K562 (cell line): ENCODE data around the gene ZNF599. TPM values are rescaled to one million over a fixed set of nuclear protein-coding genes. Genes with fewer than 3 reads are reported as not detected.
A peak's percentile ranks its signal among the peaks of the same experiment; 100 is the strongest.

ENCODE experiments used
- DMBX1 ChIP-seq: fragments of 250-450 bp; sonication (Bioruptor Pico); IDR thresholded peaks from 2 replicates; pipeline ENCODE4 v1.8.0; 2022; ENCODE audit warnings: inconsistent platforms, mild to moderate bottlenecking, moderate library complexity, borderline replicate concordance
- ELF2 ChIP-seq: fragments of 250-450 bp; sonication (Bioruptor Pico); IDR thresholded peaks from 2 replicates; pipeline ENCODE4 v1.5.0; 2021; ENCODE audit warnings: mild to moderate bottlenecking
- FOSL1 ChIP-seq: fragments of 200-800 bp; sonication (Bioruptor generic); conservative IDR thresholded peaks from 2 replicates; pipeline ENCODE4 v1.6.1; 2016; ENCODE audit warnings: missing genetic modification characterization, missing compliant biosample characterization
- PHF8 ChIP-seq: fragments of 200-600 bp; sonication (generic); IDR thresholded peaks from 2 replicates; pipeline ENCODE4 v1.6.1; 2012; ENCODE audit warnings: mixed run types, mild to moderate bottlenecking, inconsistent platforms, low read length, moderate library complexity, borderline replicate concordance
- RBFOX2 ChIP-seq: fragments of 200-400 bp; formaldehyde crosslinking; IDR thresholded peaks from 2 replicates; pipeline ENCODE4 v1.6.1; 2017; ENCODE audit warnings: low read depth, mild to moderate bottlenecking, low read length, moderate library complexity
- ZNF140 ChIP-seq: fragments of 250-450 bp; sonication (Bioruptor Pico); IDR thresholded peaks from 2 replicates; pipeline ENCODE4 v1.8.0; 2021; ENCODE audit warnings: moderate library complexity, mild to moderate bottlenecking, inconsistent platforms
- polyA plus RNA-seq, 8 experiments: library from polyadenylated mRNA; depleted of rRNA in 4 of 8; stranded (reverse) in 5 of 8; unstranded in 3 of 8; fragments of >200 nt; fragmentation: Nextera tagmentation in 2 of 8; fragmentation: Illumina TruSeq in 1 of 8; extraction: Ambion mirVana in 2 of 8; extraction: Trizol in 1 of 8; gene quantifications; 2 replicates each; pipeline versions ENCODE4 v1.2.1 to v1.2.3, GENCODE V29; 2011 to 2014; ENCODE audit warnings: inconsistent platforms in 1 of 8, missing spikeins in 1 of 8
- total RNA-seq, 7 experiments: library from RNA; depleted of rRNA in 6 of 7; stranded (reverse); fragments of >200 nt in 6 of 7; fragmentation: Illumina TruSeq in 2 of 7; extraction: Trizol in 2 of 7; gene quantifications; 2 replicates each; pipeline versions ENCODE4 v1.2.1 to v1.2.3, GENCODE V29; 2011 to 2021; ENCODE audit warnings: low replicate concordance in 1 of 7
- TF ChIP-seq, protein P1 (sequence below): sonication (generic); formaldehyde crosslinking; IDR thresholded peaks from 2 replicates; pipeline ENCODE4 v1.8.0; 2022; ENCODE audit warnings: mild to moderate bottlenecking, low read depth, missing genetic modification reagents
- TF ChIP-seq, protein P2 (sequence below): sonication (generic); formaldehyde crosslinking; IDR thresholded peaks from 2 replicates; pipeline ENCODE4 v1.8.1; 2023; ENCODE audit warnings: mild to moderate bottlenecking, missing genetic modification reagents
- TF ChIP-seq, protein P3 (sequence below): sonication (generic); formaldehyde crosslinking; IDR thresholded peaks from 2 replicates; pipeline ENCODE4 v1.9.0; 2022; ENCODE audit warnings: mild to moderate bottlenecking, missing genetic modification reagents
- TF ChIP-seq, protein P4 (sequence below): sonication (generic); formaldehyde crosslinking; IDR thresholded peaks from 2 replicates; pipeline ENCODE4 v1.8.1; 2023; ENCODE audit warnings: mild to moderate bottlenecking, missing genetic modification reagents
- TF ChIP-seq, protein P5 (sequence below): IDR thresholded peaks from 2 replicates; pipeline ENCODE4 v1.6.1; 2014; ENCODE audit warnings: antibody characterized with exemption
- TF ChIP-seq, protein P6 (sequence below), 2 experiments: fragments of 450-650 bp; IDR thresholded peaks; 2 replicates each; pipeline ENCODE4 v1.6.1; 2018; ENCODE audit warnings: mild to moderate bottlenecking in 2 of 2, low read depth in 1 of 2; ENCODE audit not compliant: partially characterized antibody in 2 of 2

ZNF599 gene
- total and polyA plus RNA-seq, 9 of the 15 experiments (the other 6 are each of a cell fraction or from before 2014, with no cell fraction given) = 0.71 to 6.7 (median 2.8) TPM

DNA sequence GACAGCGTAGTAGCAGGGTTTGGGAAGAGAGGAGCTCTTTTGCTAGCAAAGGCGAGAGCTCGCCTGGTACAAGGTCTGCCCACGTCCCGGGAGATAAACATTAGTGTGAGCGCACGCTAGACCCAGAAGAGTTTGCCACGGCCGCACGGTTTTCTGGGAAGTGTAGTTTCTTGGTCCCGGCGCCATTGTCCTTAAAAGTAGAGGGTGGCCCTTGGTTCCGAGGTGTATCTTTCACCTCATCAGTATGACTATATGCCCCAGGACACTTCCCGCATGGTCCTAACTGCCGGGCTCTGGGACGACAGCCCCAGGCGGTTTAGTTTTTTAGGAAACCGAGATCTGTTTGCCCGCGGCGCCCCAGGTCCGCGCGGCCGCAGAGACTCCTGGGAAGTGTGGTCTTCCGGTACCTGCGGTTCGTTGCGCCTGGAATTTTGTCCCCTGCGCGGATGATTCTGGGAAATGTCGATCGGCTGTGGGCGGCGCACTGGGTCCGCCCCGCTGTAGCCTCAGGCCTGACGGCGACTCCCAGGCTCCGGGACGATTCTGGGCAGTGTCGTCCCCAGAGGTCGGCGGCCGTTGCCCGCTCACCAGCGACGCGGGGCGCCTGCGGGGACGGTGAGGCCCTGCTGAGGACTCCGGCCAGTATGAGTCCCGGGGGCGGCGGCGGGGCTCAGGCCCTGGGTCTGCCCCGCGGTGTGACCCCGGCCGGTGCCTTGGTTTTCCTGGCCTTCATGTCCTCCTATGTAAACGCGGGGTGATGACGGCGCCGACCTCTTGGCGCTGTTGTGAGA lies 39.1 kb downstream of the ZNF599 start, which contains the start of gene ZNF181 (continued):
- TF ChIP-seq, protein P1, sequence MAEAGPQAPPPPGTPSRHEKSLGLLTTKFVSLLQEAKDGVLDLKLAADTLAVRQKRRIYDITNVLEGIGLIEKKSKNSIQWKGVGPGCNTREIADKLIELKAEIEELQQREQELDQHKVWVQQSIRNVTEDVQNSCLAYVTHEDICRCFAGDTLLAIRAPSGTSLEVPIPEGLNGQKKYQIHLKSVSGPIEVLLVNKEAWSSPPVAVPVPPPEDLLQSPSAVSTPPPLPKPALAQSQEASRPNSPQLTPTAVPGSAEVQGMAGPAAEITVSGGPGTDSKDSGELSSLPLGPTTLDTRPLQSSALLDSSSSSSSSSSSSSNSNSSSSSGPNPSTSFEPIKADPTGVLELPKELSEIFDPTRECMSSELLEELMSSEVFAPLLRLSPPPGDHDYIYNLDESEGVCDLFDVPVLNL = 0 out of 2 replicates have a peak, but pooled peaks have one; percentile 34
- TF ChIP-seq PHF8 = peak; percentile 92; the same call in 1 of the 2 replicates
- TF ChIP-seq FOSL1 = no peak; the same call in 1 of the 2 replicates
- no peak for TF ChIP-seq ZNF140 (CRISPR knock-in tag)
- TF ChIP-seq, protein P2, sequence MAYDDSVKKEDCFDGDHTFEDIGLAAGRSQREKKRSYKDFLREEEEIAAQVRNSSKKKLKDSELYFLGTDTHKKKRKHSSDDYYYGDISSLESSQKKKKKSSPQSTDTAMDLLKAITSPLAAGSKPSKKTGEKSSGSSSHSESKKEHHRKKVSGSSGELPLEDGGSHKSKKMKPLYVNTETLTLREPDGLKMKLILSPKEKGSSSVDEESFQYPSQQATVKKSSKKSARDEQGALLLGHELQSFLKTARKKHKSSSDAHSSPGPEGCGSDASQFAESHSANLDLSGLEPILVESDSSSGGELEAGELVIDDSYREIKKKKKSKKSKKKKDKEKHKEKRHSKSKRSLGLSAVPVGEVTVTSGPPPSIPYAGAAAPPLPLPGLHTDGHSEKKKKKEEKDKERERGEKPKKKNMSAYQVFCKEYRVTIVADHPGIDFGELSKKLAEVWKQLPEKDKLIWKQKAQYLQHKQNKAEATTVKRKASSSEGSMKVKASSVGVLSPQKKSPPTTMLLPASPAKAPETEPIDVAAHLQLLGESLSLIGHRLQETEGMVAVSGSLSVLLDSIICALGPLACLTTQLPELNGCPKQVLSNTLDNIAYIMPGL (CRISPR knock-in tag) = peak; percentile 66; the same call in 1 of the 2 replicates
- no peak; the same call in 1 of the 2 replicates for TF ChIP-seq ELF2 (CRISPR knock-in tag)
- TF ChIP-seq RBFOX2 = peak; percentile 99
- TF ChIP-seq, protein P3, sequence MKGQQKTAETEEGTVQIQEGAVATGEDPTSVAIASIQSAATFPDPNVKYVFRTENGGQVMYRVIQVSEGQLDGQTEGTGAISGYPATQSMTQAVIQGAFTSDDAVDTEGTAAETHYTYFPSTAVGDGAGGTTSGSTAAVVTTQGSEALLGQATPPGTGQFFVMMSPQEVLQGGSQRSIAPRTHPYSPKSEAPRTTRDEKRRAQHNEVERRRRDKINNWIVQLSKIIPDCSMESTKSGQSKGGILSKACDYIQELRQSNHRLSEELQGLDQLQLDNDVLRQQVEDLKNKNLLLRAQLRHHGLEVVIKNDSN (CRISPR knock-in tag) = peak; percentile 48; the same call in 1 of the 2 replicates
- 0 out of 2 replicates have a peak, but pooled peaks have one; percentile 60 for TF ChIP-seq DMBX1 (CRISPR knock-in tag)
- TF ChIP-seq, protein P4, sequence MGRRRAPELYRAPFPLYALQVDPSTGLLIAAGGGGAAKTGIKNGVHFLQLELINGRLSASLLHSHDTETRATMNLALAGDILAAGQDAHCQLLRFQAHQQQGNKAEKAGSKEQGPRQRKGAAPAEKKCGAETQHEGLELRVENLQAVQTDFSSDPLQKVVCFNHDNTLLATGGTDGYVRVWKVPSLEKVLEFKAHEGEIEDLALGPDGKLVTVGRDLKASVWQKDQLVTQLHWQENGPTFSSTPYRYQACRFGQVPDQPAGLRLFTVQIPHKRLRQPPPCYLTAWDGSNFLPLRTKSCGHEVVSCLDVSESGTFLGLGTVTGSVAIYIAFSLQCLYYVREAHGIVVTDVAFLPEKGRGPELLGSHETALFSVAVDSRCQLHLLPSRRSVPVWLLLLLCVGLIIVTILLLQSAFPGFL = no peak
- TF ChIP-seq, protein P5, sequence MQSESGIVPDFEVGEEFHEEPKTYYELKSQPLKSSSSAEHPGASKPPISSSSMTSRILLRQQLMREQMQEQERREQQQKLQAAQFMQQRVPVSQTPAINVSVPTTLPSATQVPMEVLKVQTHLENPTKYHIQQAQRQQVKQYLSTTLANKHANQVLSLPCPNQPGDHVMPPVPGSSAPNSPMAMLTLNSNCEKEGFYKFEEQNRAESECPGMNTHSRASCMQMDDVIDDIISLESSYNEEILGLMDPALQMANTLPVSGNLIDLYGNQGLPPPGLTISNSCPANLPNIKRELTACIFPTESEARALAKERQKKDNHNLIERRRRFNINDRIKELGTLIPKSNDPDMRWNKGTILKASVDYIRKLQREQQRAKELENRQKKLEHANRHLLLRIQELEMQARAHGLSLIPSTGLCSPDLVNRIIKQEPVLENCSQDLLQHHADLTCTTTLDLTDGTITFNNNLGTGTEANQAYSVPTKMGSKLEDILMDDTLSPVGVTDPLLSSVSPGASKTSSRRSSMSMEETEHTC = 0 out of 2 replicates have a peak, but pooled peaks have one; percentile 11
- TF ChIP-seq, protein P6, sequence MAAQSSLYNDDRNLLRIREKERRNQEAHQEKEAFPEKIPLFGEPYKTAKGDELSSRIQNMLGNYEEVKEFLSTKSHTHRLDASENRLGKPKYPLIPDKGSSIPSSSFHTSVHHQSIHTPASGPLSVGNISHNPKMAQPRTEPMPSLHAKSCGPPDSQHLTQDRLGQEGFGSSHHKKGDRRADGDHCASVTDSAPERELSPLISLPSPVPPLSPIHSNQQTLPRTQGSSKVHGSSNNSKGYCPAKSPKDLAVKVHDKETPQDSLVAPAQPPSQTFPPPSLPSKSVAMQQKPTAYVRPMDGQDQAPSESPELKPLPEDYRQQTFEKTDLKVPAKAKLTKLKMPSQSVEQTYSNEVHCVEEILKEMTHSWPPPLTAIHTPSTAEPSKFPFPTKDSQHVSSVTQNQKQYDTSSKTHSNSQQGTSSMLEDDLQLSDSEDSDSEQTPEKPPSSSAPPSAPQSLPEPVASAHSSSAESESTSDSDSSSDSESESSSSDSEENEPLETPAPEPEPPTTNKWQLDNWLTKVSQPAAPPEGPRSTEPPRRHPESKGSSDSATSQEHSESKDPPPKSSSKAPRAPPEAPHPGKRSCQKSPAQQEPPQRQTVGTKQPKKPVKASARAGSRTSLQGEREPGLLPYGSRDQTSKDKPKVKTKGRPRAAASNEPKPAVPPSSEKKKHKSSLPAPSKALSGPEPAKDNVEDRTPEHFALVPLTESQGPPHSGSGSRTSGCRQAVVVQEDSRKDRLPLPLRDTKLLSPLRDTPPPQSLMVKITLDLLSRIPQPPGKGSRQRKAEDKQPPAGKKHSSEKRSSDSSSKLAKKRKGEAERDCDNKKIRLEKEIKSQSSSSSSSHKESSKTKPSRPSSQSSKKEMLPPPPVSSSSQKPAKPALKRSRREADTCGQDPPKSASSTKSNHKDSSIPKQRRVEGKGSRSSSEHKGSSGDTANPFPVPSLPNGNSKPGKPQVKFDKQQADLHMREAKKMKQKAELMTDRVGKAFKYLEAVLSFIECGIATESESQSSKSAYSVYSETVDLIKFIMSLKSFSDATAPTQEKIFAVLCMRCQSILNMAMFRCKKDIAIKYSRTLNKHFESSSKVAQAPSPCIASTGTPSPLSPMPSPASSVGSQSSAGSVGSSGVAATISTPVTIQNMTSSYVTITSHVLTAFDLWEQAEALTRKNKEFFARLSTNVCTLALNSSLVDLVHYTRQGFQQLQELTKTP (IDR thresholded peaks at IDR 0.05; ENCODE audit: low read depth in 1 of 2, partially characterized antibody in 2 of 2) = peak in 1 of 2 experiments; percentile 97
